HEK293T (cell line): Measurements from ENCODE around the gene AHNAK.

Experiments used
- CTCF ChIA-PET: fragments of 350-600 bp; formaldehyde crosslinking; extraction: SDS; loops from one replicate; lab custom pipeline; 2021; ENCODE audit warnings: antibody characterized with exemption, inconsistent platforms; lab: Yijun Ruan, JAX
- POLR2A ChIA-PET: fragments of 350-600 bp; formaldehyde crosslinking; extraction: SDS; loops from one replicate; lab custom pipeline; 2020; ENCODE audit warnings: antibody characterized with exemption, inconsistent platforms; lab: Yijun Ruan, JAX
- DNase-seq: peaks from one replicate; pipeline ENCODE4 v3.0.0; 2012; ENCODE audit warnings: mixed read lengths; ENCODE audit errors: extremely low spot score
- ARNT ChIP-seq: fragments of 450-650 bp; IDR thresholded peaks from 2 replicates; pipeline ENCODE4 v1.6.1; 2017; ENCODE audit warnings: mild to moderate bottlenecking
- BHLHE40 ChIP-seq: fragments of 450-650 bp; IDR thresholded peaks from 2 replicates; pipeline ENCODE4 v1.6.1; 2016; ENCODE audit warnings: mild to moderate bottlenecking, moderate library complexity, borderline replicate concordance
- CTBP1 ChIP-seq: fragments of 450-650 bp; IDR thresholded peaks from 2 replicates; pipeline ENCODE4 v1.6.1; 2016; ENCODE audit warnings: borderline replicate concordance
- ELF4 ChIP-seq: fragments of 450-650 bp; IDR thresholded peaks from 2 replicates; pipeline ENCODE4 v1.6.1; 2017; ENCODE audit warnings: antibody characterized with exemption
- FOXA1 ChIP-seq: fragments of 450-650 bp; IDR thresholded peaks from 2 replicates; pipeline ENCODE4 v1.6.1; 2016; ENCODE audit warnings: mild to moderate bottlenecking
- FOXK2 ChIP-seq: fragments of 450-650 bp; IDR thresholded peaks from 2 replicates; pipeline ENCODE4 v1.6.1; 2016; ENCODE audit warnings: mild to moderate bottlenecking
- FOXM1 ChIP-seq: fragments of 450-650 bp; IDR thresholded peaks from 2 replicates; pipeline ENCODE4 v1.6.1; 2017; ENCODE audit warnings: mild to moderate bottlenecking, borderline replicate concordance
- HDGF ChIP-seq: fragments of 450-650 bp; IDR thresholded peaks from 2 replicates; pipeline ENCODE4 v1.6.1; 2017; ENCODE audit warnings: antibody characterized with exemption, borderline replicate concordance
- L3MBTL2 ChIP-seq: fragments of 450-650 bp; conservative IDR thresholded peaks from 2 replicates; pipeline ENCODE4 v1.6.1; 2016; ENCODE audit warnings: mild to moderate bottlenecking
- LEF1 ChIP-seq: fragments of 450-650 bp; IDR thresholded peaks from 2 replicates; pipeline ENCODE4 v1.6.1; 2017; ENCODE audit warnings: mild to moderate bottlenecking, borderline replicate concordance
- NFRKB ChIP-seq: fragments of 450-650 bp; IDR thresholded peaks from 2 replicates; pipeline ENCODE4 v1.6.1; 2016; ENCODE audit warnings: mild to moderate bottlenecking, moderate library complexity
- SP1 ChIP-seq: fragments of 450-650 bp; IDR thresholded peaks from 2 replicates; pipeline ENCODE4 v1.6.1; 2017
- SUZ12 ChIP-seq: fragments of 450-650 bp; IDR thresholded peaks from 2 replicates; pipeline ENCODE4 v1.6.1; 2016; ENCODE audit warnings: mild to moderate bottlenecking
- TARDBP ChIP-seq: fragments of 450-650 bp; IDR thresholded peaks from 2 replicates; pipeline ENCODE4 v1.6.1; 2016
- ZNF384 ChIP-seq: fragments of 450-650 bp; IDR thresholded peaks from 2 replicates; pipeline ENCODE4 v1.6.1; 2016
- TF ChIP-seq, protein P1 (sequence below): fragments of 450-650 bp; IDR thresholded peaks from 2 replicates; pipeline ENCODE4 v1.6.1; 2016

The AHNAK gene

GRCh38 chr11:62507125-62507422 lies 39.5 kb downstream of the AHNAK start:
- TF ChIP-seq FOXA1 (no peak), L3MBTL2 (no peak)
- ChIA-PET POLR2A (interaction anchor here (1.3 kb wide), 1 partner anchor 36 kb away, joined by 4 read pairs; no protein-coding TSS in a partner anchor), CTCF (interaction anchor here (0.6 to 1.9 kb wide), 2 partner anchors 34 to 36 kb away, joined by 7 to 9 read pairs; no protein-coding TSS in a partner anchor)
- DNase-seq = no peak

- ChIA-PET POLR2A (interaction anchor here (1.3 kb wide), 1 partner anchor 37 kb away, joined by 4 read pairs; no protein-coding TSS in a partner anchor), CTCF (no interaction called here)
- no peak for TF ChIP-seq FOXM1
- no peak for TF ChIP-seq ZNF384
- no peak for TF ChIP-seq TARDBP
- no peak for DNase-seq
Observed at GRCh38 chr11:62506413-62507124, 40.0 kb downstream of the AHNAK start.

GRCh38 chr11:62505440-62506091 lies 41.0 kb downstream of the AHNAK start:
- no peak for DNase-seq
- ChIA-PET POLR2A (no interaction called here), CTCF (interaction anchor here (0.6 kb wide), 1 partner anchor 19 kb away, joined by 4 read pairs; no protein-coding TSS in a partner anchor)
- TF ChIP-seq SP1 (no peak), HDGF (no peak), FOXA1 (no peak), L3MBTL2 (no peak), ZNF384 (no peak)
- TF ChIP-seq, protein P1, sequence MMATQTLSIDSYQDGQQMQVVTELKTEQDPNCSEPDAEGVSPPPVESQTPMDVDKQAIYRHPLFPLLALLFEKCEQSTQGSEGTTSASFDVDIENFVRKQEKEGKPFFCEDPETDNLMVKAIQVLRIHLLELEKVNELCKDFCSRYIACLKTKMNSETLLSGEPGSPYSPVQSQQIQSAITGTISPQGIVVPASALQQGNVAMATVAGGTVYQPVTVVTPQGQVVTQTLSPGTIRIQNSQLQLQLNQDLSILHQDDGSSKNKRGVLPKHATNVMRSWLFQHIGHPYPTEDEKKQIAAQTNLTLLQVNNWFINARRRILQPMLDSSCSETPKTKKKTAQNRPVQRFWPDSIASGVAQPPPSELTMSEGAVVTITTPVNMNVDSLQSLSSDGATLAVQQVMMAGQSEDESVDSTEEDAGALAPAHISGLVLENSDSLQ = no peak

GRCh38 chr11:62505059-62505439 lies 41.6 kb downstream of the AHNAK start:
- no peak for TF ChIP-seq FOXM1
- TF ChIP-seq, protein P1 = 0 out of 2 replicates have a peak, but pooled peaks have one; percentile 30
- no peak for DNase-seq
- ChIA-PET POLR2A (no interaction called here), CTCF (no interaction called here)

GRCh38 chr11:62504158-62504973 lies 42.2 kb downstream of the AHNAK start:
- ChIA-PET POLR2A (no interaction called here), CTCF (no interaction called here)
- no peak for DNase-seq
- TF ChIP-seq ZNF384 (no peak), FOXM1 (no peak), BHLHE40 (no peak), SUZ12 (no peak), HDGF (no peak)
- TF ChIP-seq, protein P1 = no peak

DNA sequence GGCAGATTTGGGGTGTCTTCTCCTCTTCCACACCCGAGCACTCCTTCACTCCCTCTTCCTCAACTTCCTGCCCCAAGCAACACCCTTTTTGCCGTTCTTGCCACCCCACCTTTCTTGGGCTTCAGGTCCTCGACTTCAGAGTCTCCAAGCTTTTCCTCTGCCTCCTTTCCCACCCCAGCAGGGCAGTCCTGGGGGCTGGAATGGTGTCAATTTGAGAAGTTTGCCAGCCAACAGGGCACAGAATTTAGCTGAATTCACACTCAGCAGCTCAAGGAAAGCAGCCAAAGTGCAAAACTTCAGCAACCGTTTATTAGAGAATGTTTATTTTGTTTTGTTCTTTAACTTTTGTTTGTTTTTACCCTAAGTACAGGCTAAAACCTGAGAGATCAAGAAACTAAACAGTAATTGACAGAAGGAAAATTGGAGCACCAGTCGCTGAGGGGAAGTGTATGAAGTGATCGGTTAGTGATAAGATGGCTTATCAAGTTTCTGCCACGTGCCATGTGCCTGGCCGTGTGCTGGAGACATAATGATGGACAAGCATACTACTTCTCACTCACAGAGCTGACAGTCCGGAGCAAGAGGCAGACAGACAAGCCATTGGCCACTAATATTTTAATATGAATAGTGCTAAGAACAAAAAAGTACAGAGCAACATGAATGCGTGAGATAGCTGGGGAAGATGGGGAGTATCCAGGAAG lies 44.4 kb downstream of the AHNAK start:
- DNase-seq = no peak
- POLR2A ChIA-PET = no interaction called here
- CTCF ChIA-PET = interaction anchor here (1.0 to 1.1 kb wide), 2 partner anchors 41 to 107 kb away, joined by 3 read pairs; no protein-coding TSS in a partner anchor
- TF ChIP-seq CTBP1 (no peak), ELF4 (no peak), FOXK2 (no peak), LEF1 (no peak), ARNT (no peak), HDGF (no peak), TARDBP (no peak), L3MBTL2 (no peak), FOXM1 (no peak), ZNF384 (no peak), NFRKB (no peak), SUZ12 (no peak), SP1 (no peak), BHLHE40 (no peak), FOXA1 (no peak)
- TF ChIP-seq, protein P1 = no peak
